ENCODE results near the gene SPG7.
"Not testable (repeated sequence)": the region's sequence is repeated elsewhere in the genome, so short reads cannot be mapped to it uniquely, and the experiment has no call there.

The SPG7 gene

GRCh38 chr16:89564476-89565255 is 56.5 kb downstream of the SPG7 start:
- Mint-ChIP-seq H3K9me3 (no peaks in the 10 kb centered on the region), H3K27ac (peak overlapping the region; percentile 48), H3K4me3 (no peak overlapping the region), H3K36me3 (peaks cover 12% of the 10 kb centered on the region), H3K27me3 (peaks cover 2% of the 10 kb centered on the region), H3K4me1 (peaks cover 37% of the 10 kb centered on the region)
- DNase-seq (ENCODE audit: low spot score in 2 of 2) (no peak), ATAC-seq (ENCODE audit: low read depth) (no peak)

- Mint-ChIP-seq H3K4me3 (peak overlapping the region; percentile 44), H3K4me1 (peaks cover 36% of the 10 kb centered on the region), H3K27ac (peak overlapping the region; percentile 48), H3K27me3 (peaks cover 5% of the 10 kb centered on the region), H3K9me3 (no peaks in the 10 kb centered on the region), H3K36me3 (peaks cover 12% of the 10 kb centered on the region)
- no peak for ATAC-seq (ENCODE audit: low read depth)
- DNase-seq (ENCODE audit: low spot score in 2 of 2) = no peak
These were observed 57.0 kb downstream of the SPG7 start for GRCh38 chr16:89565256-89565505.

GRCh38 chr16:89565506-89566372 is 57.5 kb downstream of the SPG7 start:
- H3K36me3 Mint-ChIP-seq = peaks cover 14% of the 10 kb centered on the region
- DNase-seq (ENCODE audit: low spot score in 2 of 2) = no peak
- peaks cover 38% of the 10 kb centered on the region for H3K4me1 Mint-ChIP-seq
- H3K27me3 Mint-ChIP-seq = peaks cover 7% of the 10 kb centered on the region
- H3K4me3 Mint-ChIP-seq = peak overlapping the region; percentile 44
- no peaks in the 10 kb centered on the region for H3K9me3 Mint-ChIP-seq
- ATAC-seq (ENCODE audit: low read depth) = peak; percentile 56
- peak overlapping the region; percentile 28 for H3K27ac Mint-ChIP-seq

- DNase-seq (ENCODE audit: low spot score in 2 of 2) (no peak), ATAC-seq (ENCODE audit: low read depth) (no peak)
- H3K27ac Mint-ChIP-seq = no peak overlapping the region
- no peaks in the 10 kb centered on the region for H3K9me3 Mint-ChIP-seq
- H3K4me1 Mint-ChIP-seq = peaks cover 33% of the 10 kb centered on the region
- H3K4me3 Mint-ChIP-seq = no peak overlapping the region
- H3K27me3 Mint-ChIP-seq = peaks cover 9% of the 10 kb centered on the region
- H3K36me3 Mint-ChIP-seq = peaks cover 6% of the 10 kb centered on the region
These were observed 59.7 kb downstream of the SPG7 start for GRCh38 chr16:89567656-89568594.

GRCh38 chr16:89569506-89570341 is 61.5 kb downstream of the SPG7 start:
- Mint-ChIP-seq H3K27me3 (peaks cover 9% of the 10 kb centered on the region), H3K9me3 (no peaks in the 10 kb centered on the region), H3K4me1 (peaks cover 21% of the 10 kb centered on the region), H3K27ac (peak overlapping the region; percentile 47), H3K4me3 (no peak overlapping the region), H3K36me3 (peaks cover 3% of the 10 kb centered on the region)
- ATAC-seq (ENCODE audit: low read depth) = no peak
- DNase-seq (ENCODE audit: low spot score in 2 of 2) = no peak

GRCh38 chr16:89570342-89570923 is 62.2 kb downstream of the SPG7 start:
- ATAC-seq (ENCODE audit: low read depth) (no peak), DNase-seq (ENCODE audit: low spot score in 2 of 2) (no peak)
- peak overlapping the region; percentile 47 for H3K27ac Mint-ChIP-seq
- peaks cover 3% of the 10 kb centered on the region for H3K36me3 Mint-ChIP-seq
- H3K9me3 Mint-ChIP-seq = no peaks in the 10 kb centered on the region
- no peak overlapping the region for H3K4me3 Mint-ChIP-seq
- H3K27me3 Mint-ChIP-seq = peaks cover 9% of the 10 kb centered on the region
- peaks cover 14% of the 10 kb centered on the region for H3K4me1 Mint-ChIP-seq

GRCh38 chr16:89570983-89571598 is 62.9 kb downstream of the SPG7 start:
- not testable (repeated sequence) for H3K4me3 Mint-ChIP-seq; H3K36me3 Mint-ChIP-seq; H3K4me1 Mint-ChIP-seq; H3K27me3 Mint-ChIP-seq; H3K27ac Mint-ChIP-seq; ATAC-seq (ENCODE audit: low read depth); H3K9me3 Mint-ChIP-seq; DNase-seq (ENCODE audit: low spot score in 2 of 2)

- DNase-seq (ENCODE audit: low spot score in 2 of 2) (no peak), ATAC-seq (ENCODE audit: low read depth) (no peak)
- no peak overlapping the region for H3K4me3 Mint-ChIP-seq
- H3K27ac Mint-ChIP-seq = no peak overlapping the region
- peaks cover 8% of the 10 kb centered on the region for H3K4me1 Mint-ChIP-seq
- H3K9me3 Mint-ChIP-seq = no peaks in the 10 kb centered on the region
- peaks cover 9% of the 10 kb centered on the region for H3K27me3 Mint-ChIP-seq
- peaks cover 3% of the 10 kb centered on the region for H3K36me3 Mint-ChIP-seq
These were observed 63.4 kb downstream of the SPG7 start for GRCh38 chr16:89571636-89572035.

GRCh38 chr16:89572073-89572484 is 63.9 kb downstream of the SPG7 start:
- H3K4me3 Mint-ChIP-seq = no peak overlapping the region
- peak; percentile 68 for ATAC-seq (ENCODE audit: low read depth)
- no peaks in the 10 kb centered on the region for H3K9me3 Mint-ChIP-seq
- H3K27me3 Mint-ChIP-seq = peaks cover 9% of the 10 kb centered on the region
- no peak for DNase-seq (ENCODE audit: low spot score in 2 of 2)
- peaks cover 8% of the 10 kb centered on the region for H3K4me1 Mint-ChIP-seq
- H3K27ac Mint-ChIP-seq = no peak overlapping the region
- peaks cover 3% of the 10 kb centered on the region for H3K36me3 Mint-ChIP-seq

GRCh38 chr16:89572485-89573205 is 64.4 kb downstream of the SPG7 start:
- DNase-seq (ENCODE audit: low spot score in 2 of 2) (no peak), ATAC-seq (ENCODE audit: low read depth) (peak; percentile 5)
- no peak overlapping the region for H3K27ac Mint-ChIP-seq
- peaks cover 9% of the 10 kb centered on the region for H3K27me3 Mint-ChIP-seq
- no peak overlapping the region for H3K4me3 Mint-ChIP-seq
- peaks cover 2% of the 10 kb centered on the region for H3K36me3 Mint-ChIP-seq
- H3K4me1 Mint-ChIP-seq = peaks cover 8% of the 10 kb centered on the region
- H3K9me3 Mint-ChIP-seq = no peaks in the 10 kb centered on the region

GRCh38 chr16:89573826-89574680 is 65.8 kb downstream of the SPG7 start:
- no peaks in the 10 kb centered on the region for H3K9me3 Mint-ChIP-seq
- H3K27ac Mint-ChIP-seq = no peak overlapping the region
- DNase-seq (ENCODE audit: low spot score in 2 of 2) (no peak), ATAC-seq (ENCODE audit: low read depth) (no peak)
- H3K4me3 Mint-ChIP-seq = peak overlapping the region; percentile 19
- peaks cover 2% of the 10 kb centered on the region for H3K36me3 Mint-ChIP-seq
- peaks cover 8% of the 10 kb centered on the region for H3K4me1 Mint-ChIP-seq
- peaks cover 7% of the 10 kb centered on the region for H3K27me3 Mint-ChIP-seq

Measured in memory B cell (primary cell).